ENCODE measurements around the gene TREML4.

Gene TREML4

DNA sequence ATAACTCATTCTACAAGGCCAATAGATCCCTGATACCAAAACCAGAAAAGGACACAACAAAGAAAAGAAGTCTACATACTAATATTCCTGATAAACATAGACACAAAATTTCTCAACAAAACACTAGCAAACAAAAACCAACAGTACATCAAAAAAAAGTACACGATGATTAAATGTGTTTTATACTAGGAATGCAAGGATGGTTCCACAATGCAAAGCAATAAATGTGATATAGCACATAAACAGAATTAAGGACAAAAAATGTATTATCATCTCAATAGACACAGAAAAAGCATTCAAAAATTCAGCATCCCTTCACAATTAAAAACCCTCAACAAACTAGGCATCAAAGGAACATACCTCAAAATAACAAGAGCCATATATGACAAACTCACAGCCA is 35.1 kb downstream of the TREML4 start:
- no peak for TF ChIP-seq POLR2AphosphoS5 (IDR thresholded peaks at IDR 0.05; ENCODE audit: low read depth)
- TF ChIP-seq GABPA (IDR thresholded peaks at IDR 0.05; ENCODE audit: low read depth) = no peak
- TF ChIP-seq, protein P1, sequence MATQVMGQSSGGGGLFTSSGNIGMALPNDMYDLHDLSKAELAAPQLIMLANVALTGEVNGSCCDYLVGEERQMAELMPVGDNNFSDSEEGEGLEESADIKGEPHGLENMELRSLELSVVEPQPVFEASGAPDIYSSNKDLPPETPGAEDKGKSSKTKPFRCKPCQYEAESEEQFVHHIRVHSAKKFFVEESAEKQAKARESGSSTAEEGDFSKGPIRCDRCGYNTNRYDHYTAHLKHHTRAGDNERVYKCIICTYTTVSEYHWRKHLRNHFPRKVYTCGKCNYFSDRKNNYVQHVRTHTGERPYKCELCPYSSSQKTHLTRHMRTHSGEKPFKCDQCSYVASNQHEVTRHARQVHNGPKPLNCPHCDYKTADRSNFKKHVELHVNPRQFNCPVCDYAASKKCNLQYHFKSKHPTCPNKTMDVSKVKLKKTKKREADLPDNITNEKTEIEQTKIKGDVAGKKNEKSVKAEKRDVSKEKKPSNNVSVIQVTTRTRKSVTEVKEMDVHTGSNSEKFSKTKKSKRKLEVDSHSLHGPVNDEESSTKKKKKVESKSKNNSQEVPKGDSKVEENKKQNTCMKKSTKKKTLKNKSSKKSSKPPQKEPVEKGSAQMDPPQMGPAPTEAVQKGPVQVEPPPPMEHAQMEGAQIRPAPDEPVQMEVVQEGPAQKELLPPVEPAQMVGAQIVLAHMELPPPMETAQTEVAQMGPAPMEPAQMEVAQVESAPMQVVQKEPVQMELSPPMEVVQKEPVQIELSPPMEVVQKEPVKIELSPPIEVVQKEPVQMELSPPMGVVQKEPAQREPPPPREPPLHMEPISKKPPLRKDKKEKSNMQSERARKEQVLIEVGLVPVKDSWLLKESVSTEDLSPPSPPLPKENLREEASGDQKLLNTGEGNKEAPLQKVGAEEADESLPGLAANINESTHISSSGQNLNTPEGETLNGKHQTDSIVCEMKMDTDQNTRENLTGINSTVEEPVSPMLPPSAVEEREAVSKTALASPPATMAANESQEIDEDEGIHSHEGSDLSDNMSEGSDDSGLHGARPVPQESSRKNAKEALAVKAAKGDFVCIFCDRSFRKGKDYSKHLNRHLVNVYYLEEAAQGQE (IDR thresholded peaks at IDR 0.05; ENCODE audit: insufficient replicate concordance, low read depth) = no peak
- TF ChIP-seq, protein P2, sequence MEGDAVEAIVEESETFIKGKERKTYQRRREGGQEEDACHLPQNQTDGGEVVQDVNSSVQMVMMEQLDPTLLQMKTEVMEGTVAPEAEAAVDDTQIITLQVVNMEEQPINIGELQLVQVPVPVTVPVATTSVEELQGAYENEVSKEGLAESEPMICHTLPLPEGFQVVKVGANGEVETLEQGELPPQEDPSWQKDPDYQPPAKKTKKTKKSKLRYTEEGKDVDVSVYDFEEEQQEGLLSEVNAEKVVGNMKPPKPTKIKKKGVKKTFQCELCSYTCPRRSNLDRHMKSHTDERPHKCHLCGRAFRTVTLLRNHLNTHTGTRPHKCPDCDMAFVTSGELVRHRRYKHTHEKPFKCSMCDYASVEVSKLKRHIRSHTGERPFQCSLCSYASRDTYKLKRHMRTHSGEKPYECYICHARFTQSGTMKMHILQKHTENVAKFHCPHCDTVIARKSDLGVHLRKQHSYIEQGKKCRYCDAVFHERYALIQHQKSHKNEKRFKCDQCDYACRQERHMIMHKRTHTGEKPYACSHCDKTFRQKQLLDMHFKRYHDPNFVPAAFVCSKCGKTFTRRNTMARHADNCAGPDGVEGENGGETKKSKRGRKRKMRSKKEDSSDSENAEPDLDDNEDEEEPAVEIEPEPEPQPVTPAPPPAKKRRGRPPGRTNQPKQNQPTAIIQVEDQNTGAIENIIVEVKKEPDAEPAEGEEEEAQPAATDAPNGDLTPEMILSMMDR (IDR thresholded peaks at IDR 0.05; ENCODE audit: insufficient read depth, low read length) = no peak
- no peak for TF ChIP-seq SPI1 (IDR thresholded peaks at IDR 0.05; ENCODE audit: borderline replicate concordance, low read depth)
- Histone ChIP-seq H3K4me3 (replicated peaks; ENCODE audit: insufficient read depth, low read length) (no peak overlapping the region), H3K27me3 (ENCODE audit: insufficient read depth, poor library complexity, severe bottlenecking) (no peaks in the 10 kb centered on the region), H3K27ac (replicated peaks) (no peak overlapping the region)
- no peak for DNase-seq (ENCODE audit: low read depth in 1 of 2, low spot score in 1 of 2)

DNA sequence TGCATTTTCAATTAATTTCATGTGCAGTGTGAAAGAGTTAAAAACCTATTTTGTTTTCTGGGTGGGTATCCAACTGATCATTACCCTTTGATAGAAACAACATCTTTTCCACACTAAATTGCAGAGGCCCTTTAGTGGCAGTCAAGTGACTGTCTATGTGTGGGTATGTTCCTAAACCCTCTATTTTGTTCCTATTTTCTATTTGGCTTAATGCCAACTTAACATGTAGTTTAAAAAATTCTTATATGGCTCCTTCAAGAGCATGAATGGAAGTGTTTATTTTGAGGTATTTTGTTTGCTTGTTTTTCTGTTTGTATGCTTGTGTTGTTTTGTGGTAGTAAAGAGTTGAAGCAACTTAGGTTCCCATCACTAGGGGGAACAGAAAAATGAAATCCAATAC is 38.4 kb downstream of the TREML4 start:
- no peak overlapping the region for H3K27ac ChIP-seq (replicated peaks)
- H3K27me3 ChIP-seq (ENCODE audit: insufficient read depth, poor library complexity, severe bottlenecking) = no peaks in the 10 kb centered on the region
- DNase-seq (ENCODE audit: low read depth in 1 of 2, low spot score in 1 of 2) = no peak
- no peak overlapping the region for H3K4me3 ChIP-seq (replicated peaks; ENCODE audit: insufficient read depth, low read length)
- TF ChIP-seq, protein P2 (IDR thresholded peaks at IDR 0.05; ENCODE audit: insufficient read depth, low read length) = no peak
- TF ChIP-seq POLR2AphosphoS5 (IDR thresholded peaks at IDR 0.05; ENCODE audit: low read depth) (no peak), GABPA (IDR thresholded peaks at IDR 0.05; ENCODE audit: low read depth) (no peak), SPI1 (IDR thresholded peaks at IDR 0.05; ENCODE audit: borderline replicate concordance, low read depth) (no peak)
- TF ChIP-seq, protein P1 (IDR thresholded peaks at IDR 0.05; ENCODE audit: insufficient replicate concordance, low read depth) = no peak

DNA sequence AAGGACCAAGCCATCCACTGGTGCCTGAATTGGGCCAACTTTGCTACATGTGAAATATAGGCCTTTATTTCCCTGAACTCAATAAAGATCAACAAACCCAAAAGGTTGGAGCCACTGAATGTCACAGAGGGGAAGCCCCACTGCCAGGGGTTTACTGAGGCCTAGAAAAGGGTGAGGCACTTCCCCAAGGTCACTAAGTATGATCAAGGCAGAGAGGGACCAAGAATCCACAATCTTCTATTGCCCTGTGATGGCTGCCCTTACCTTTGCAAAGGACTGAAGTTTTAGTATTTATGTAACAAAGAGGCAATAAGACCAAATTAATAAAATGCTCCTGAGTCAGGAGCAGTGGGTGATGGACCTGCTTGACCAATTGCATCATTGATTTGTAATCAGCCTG is 40.3 kb downstream of the TREML4 start:
- Histone ChIP-seq H3K4me3 (replicated peaks; ENCODE audit: insufficient read depth, low read length) (no peak overlapping the region), H3K27ac (replicated peaks) (no peak overlapping the region), H3K27me3 (ENCODE audit: insufficient read depth, poor library complexity, severe bottlenecking) (no peaks in the 10 kb centered on the region)
- DNase-seq (ENCODE audit: low read depth in 1 of 2, low spot score in 1 of 2) = no peak
- no peak for TF ChIP-seq SPI1 (IDR thresholded peaks at IDR 0.05; ENCODE audit: borderline replicate concordance, low read depth)
- TF ChIP-seq POLR2AphosphoS5 (IDR thresholded peaks at IDR 0.05; ENCODE audit: low read depth) = no peak
- TF ChIP-seq, protein P2 (IDR thresholded peaks at IDR 0.05; ENCODE audit: insufficient read depth, low read length) = no peak
- TF ChIP-seq, protein P1 (IDR thresholded peaks at IDR 0.05; ENCODE audit: insufficient replicate concordance, low read depth) = no peak

All from HL-60 (cell line).